Neural progenitor cell (in vitro differentiated cells): ENCODE measurements around the gene SPATA24. TPM values are rescaled to one million over a fixed set of nuclear protein-coding genes. Genes with fewer than 3 reads are reported as not detected.
"Not testable (repeated sequence)": the region's sequence is repeated elsewhere in the genome, so short reads cannot be mapped to it uniquely, and the experiment has no call there.

Experiments
- DNase-seq: peaks from one replicate; pipeline ENCODE4 v3.0.0-alpha.2; 2016; ENCODE audit warnings: low spot score
- H2AFZ ChIP-seq: fragments of 200-600 bp; sonication (generic); replicated peaks from 2 replicates; pipeline ENCODE4 v1.6.1; 2016; ENCODE audit warnings: antibody characterized with exemption
- H3F3A ChIP-seq: fragments of 200-600 bp; sonication (generic); 2 replicates; pipeline ENCODE4 v1.6.1; 2016; ENCODE audit warnings: antibody characterized with exemption, low read depth
- H3K27ac ChIP-seq: fragments of 200-600 bp; sonication (generic); 2 replicates; pipeline ENCODE4 v1.5.1; 2016; ENCODE audit warnings: mild to moderate bottlenecking
- H3K27me3 ChIP-seq: fragments of 200-600 bp; sonication (generic); 2 replicates; pipeline ENCODE4 v1.6.1; 2016; ENCODE audit warnings: mild to moderate bottlenecking, moderate library complexity
- H3K36me3 ChIP-seq: fragments of 200-600 bp; sonication (generic); 2 replicates; pipeline ENCODE4 v1.5.1; 2016
- H3K4me1 ChIP-seq: fragments of 200-600 bp; sonication (generic); 2 replicates; pipeline ENCODE4 v1.6.1; 2016; ENCODE audit warnings: mixed run types
- H3K4me2 ChIP-seq: fragments of 200-600 bp; sonication (generic); 2 replicates; pipeline ENCODE4 v1.6.1; 2016
- H3K4me3 ChIP-seq: fragments of 200-600 bp; sonication (generic); 2 replicates; pipeline ENCODE4 v1.5.1; 2016
- H3K79me2 ChIP-seq: fragments of 200-600 bp; sonication (generic); 2 replicates; pipeline ENCODE4 v1.6.1; 2016; ENCODE audit warnings: low read depth
- H3K9ac ChIP-seq: fragments of 200-600 bp; sonication (generic); 2 replicates; pipeline ENCODE4 v1.6.1; 2016
- H3K9me3 ChIP-seq: fragments of 200-600 bp; sonication (generic); 2 replicates; pipeline ENCODE4 v1.5.1; 2016; ENCODE audit warnings: low read depth
- H4K20me1 ChIP-seq: fragments of 200-600 bp; sonication (generic); 2 replicates; pipeline ENCODE4 v1.6.1; 2016; ENCODE audit warnings: low read depth
- H3K27ac Mint-ChIP-seq: 3 replicates; pipeline ENCODE4 v1.8.0; 2021; ENCODE audit warnings: mixed read lengths
- H3K27me3 Mint-ChIP-seq: 2 replicates; pipeline ENCODE4 v1.8.0; 2022; ENCODE audit warnings: low read depth, mild to moderate bottlenecking, inconsistent platforms, moderate library complexity, mixed read lengths; ENCODE audit not compliant: insufficient read depth
- H3K36me3 Mint-ChIP-seq: 3 replicates; pipeline ENCODE4 v1.8.0; 2021; ENCODE audit warnings: mixed read lengths
- H3K4me1 Mint-ChIP-seq: 3 replicates; pipeline ENCODE4 v1.8.0; 2021; ENCODE audit warnings: mixed read lengths
- H3K4me3 Mint-ChIP-seq: 3 replicates; pipeline ENCODE4 v1.8.0; 2021; ENCODE audit warnings: mild to moderate bottlenecking, moderate library complexity, mixed read lengths
- H3K9me3 Mint-ChIP-seq: 3 replicates; pipeline ENCODE4 v1.8.0; 2020; ENCODE audit warnings: mixed read lengths
- EZH2 ChIP-seq: fragments of 200-600 bp; sonication (generic); IDR thresholded peaks from 2 replicates; pipeline ENCODE4 v1.6.1; 2017; ENCODE audit warnings: antibody characterized with exemption, mild to moderate bottlenecking, moderate library complexity
- EZH2phosphoT487 ChIP-seq: fragments of 200-600 bp; sonication (generic); IDR thresholded peaks from 2 replicates; pipeline ENCODE4 v1.6.1; 2017; ENCODE audit warnings: antibody characterized with exemption
- total RNA-seq: library from RNA; depleted of rRNA; stranded (reverse); fragments of >200 nt; gene quantifications from 2 replicates; pipeline ENCODE4 v1.2.3, GENCODE V29; 2015; ENCODE audit warnings: low replicate concordance
- TF ChIP-seq, protein P1 (sequence below): fragments of 200-600 bp; sonication (generic); IDR thresholded peaks from 2 replicates; pipeline ENCODE4 v1.5.1; 2017; ENCODE audit warnings: antibody characterized with exemption, mild to moderate bottlenecking

The SPATA24 gene
- total RNA-seq, 1 donor from 2014 or later, result 15.2 TPM

GRCh38 chr5:139446956-139447779 is 43.3 kb upstream of the SPATA24 start:
- DNase-seq, result no peak
- Mint-ChIP-seq H3K4me1 (peaks cover 4% of the 10 kb centered on the region), H3K27ac (no peak overlapping the region), H3K36me3 (no peaks in the 10 kb centered on the region), H3K9me3 (no peaks in the 10 kb centered on the region), H3K4me3 (no peak overlapping the region), H3K27me3 (peaks cover 4% of the 10 kb centered on the region)
- Histone ChIP-seq H3K9me3 (no peaks in the 10 kb centered on the region), H2AFZ (no peak overlapping the region), H3K4me1 (no peaks in the 10 kb centered on the region), H3K27me3 (no peaks in the 10 kb centered on the region), H3K27ac (no peak overlapping the region), H3K79me2 (no peaks in the 10 kb centered on the region), H3K36me3 (no peaks in the 10 kb centered on the region), H3F3A (no peaks in the 10 kb centered on the region), H4K20me1 (no peaks in the 10 kb centered on the region), H3K9ac (no peak overlapping the region), H3K4me3 (no peak overlapping the region), H3K4me2 (no peak overlapping the region)
- no peak for TF ChIP-seq EZH2
- TF ChIP-seq EZH2phosphoT487, result no peak
- TF ChIP-seq, protein P1, sequence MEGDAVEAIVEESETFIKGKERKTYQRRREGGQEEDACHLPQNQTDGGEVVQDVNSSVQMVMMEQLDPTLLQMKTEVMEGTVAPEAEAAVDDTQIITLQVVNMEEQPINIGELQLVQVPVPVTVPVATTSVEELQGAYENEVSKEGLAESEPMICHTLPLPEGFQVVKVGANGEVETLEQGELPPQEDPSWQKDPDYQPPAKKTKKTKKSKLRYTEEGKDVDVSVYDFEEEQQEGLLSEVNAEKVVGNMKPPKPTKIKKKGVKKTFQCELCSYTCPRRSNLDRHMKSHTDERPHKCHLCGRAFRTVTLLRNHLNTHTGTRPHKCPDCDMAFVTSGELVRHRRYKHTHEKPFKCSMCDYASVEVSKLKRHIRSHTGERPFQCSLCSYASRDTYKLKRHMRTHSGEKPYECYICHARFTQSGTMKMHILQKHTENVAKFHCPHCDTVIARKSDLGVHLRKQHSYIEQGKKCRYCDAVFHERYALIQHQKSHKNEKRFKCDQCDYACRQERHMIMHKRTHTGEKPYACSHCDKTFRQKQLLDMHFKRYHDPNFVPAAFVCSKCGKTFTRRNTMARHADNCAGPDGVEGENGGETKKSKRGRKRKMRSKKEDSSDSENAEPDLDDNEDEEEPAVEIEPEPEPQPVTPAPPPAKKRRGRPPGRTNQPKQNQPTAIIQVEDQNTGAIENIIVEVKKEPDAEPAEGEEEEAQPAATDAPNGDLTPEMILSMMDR, result no peak

GRCh38 chr5:139445325-139446170 is 41.7 kb upstream of the SPATA24 start:
- Histone ChIP-seq H4K20me1 (no peaks in the 10 kb centered on the region), H2AFZ (no peak overlapping the region), H3F3A (no peaks in the 10 kb centered on the region), H3K79me2 (no peaks in the 10 kb centered on the region), H3K9ac (no peak overlapping the region), H3K9me3 (no peaks in the 10 kb centered on the region), H3K4me1 (no peaks in the 10 kb centered on the region), H3K4me2 (no peak overlapping the region), H3K4me3 (no peak overlapping the region), H3K36me3 (no peaks in the 10 kb centered on the region), H3K27ac (no peak overlapping the region), H3K27me3 (no peaks in the 10 kb centered on the region)
- Mint-ChIP-seq H3K27ac (no peak overlapping the region), H3K36me3 (no peaks in the 10 kb centered on the region), H3K27me3 (peaks cover 12% of the 10 kb centered on the region), H3K4me1 (peaks cover 4% of the 10 kb centered on the region), H3K9me3 (no peaks in the 10 kb centered on the region), H3K4me3 (no peak overlapping the region)
- DNase-seq, result no peak
- TF ChIP-seq, protein P1, result no peak
- no peak for TF ChIP-seq EZH2phosphoT487
- no peak for TF ChIP-seq EZH2

GRCh38 chr5:139443831-139444453 is 40.1 kb upstream of the SPATA24 start:
- H3K79me2 ChIP-seq, result no peaks in the 10 kb centered on the region
- H3K4me3 ChIP-seq, result no peak overlapping the region
- Mint-ChIP-seq H3K4me3 (no peak overlapping the region), H3K27me3 (peaks cover 11% of the 10 kb centered on the region), H3K36me3 (no peaks in the 10 kb centered on the region), H3K9me3 (no peaks in the 10 kb centered on the region), H3K27ac (no peak overlapping the region), H3K4me1 (peaks cover 11% of the 10 kb centered on the region)
- no peak overlapping the region for H3K9ac ChIP-seq
- no peaks in the 10 kb centered on the region for H3K27me3 ChIP-seq
- no peaks in the 10 kb centered on the region for H3K36me3 ChIP-seq
- no peak overlapping the region for H2AFZ ChIP-seq
- no peak overlapping the region for H3K27ac ChIP-seq
- DNase-seq, result no peak
- H3K4me2 ChIP-seq, result no peak overlapping the region
- TF ChIP-seq, protein P1, result no peak
- TF ChIP-seq EZH2phosphoT487 (no peak), EZH2 (no peak)
- peaks cover 4% of the 10 kb centered on the region for H3F3A ChIP-seq
- H3K4me1 ChIP-seq, result peaks cover 4% of the 10 kb centered on the region
- no peaks in the 10 kb centered on the region for H3K9me3 ChIP-seq
- H4K20me1 ChIP-seq, result no peaks in the 10 kb centered on the region

GRCh38 chr5:139440416-139440815 is 36.5 kb upstream of the SPATA24 start:
- not testable (repeated sequence) for H3K27ac Mint-ChIP-seq, H3K9ac ChIP-seq, H3K9me3 ChIP-seq, H3K9me3 Mint-ChIP-seq, DNase-seq, H2AFZ ChIP-seq, H3K4me2 ChIP-seq, H3K4me3 ChIP-seq, H3K27me3 ChIP-seq, H3K36me3 Mint-ChIP-seq, H4K20me1 ChIP-seq, H3K79me2 ChIP-seq, H3F3A ChIP-seq, H3K27ac ChIP-seq, H3K36me3 ChIP-seq, H3K27me3 Mint-ChIP-seq, H3K4me3 Mint-ChIP-seq
- peaks cover 28% of the 10 kb centered on the region for H3K4me1 Mint-ChIP-seq
- peaks cover 11% of the 10 kb centered on the region for H3K4me1 ChIP-seq
